K562 treated with DMSO at 1 percent for 12 hours (cell line): Measurements from ENCODE around the gene GTPBP8. TPM values are rescaled to one million over a fixed set of nuclear protein-coding genes. Genes with fewer than 3 reads are reported as not detected.

ENCODE experiments used
- total RNA-seq: library from RNA; unstranded; fragments of 300-600 nt; gene quantifications from 2 replicates; pipeline ENCODE4 v1.2.3, GENCODE V29; 2022; ENCODE audit not compliant: insufficient read depth

The GTPBP8 gene
- total RNA-seq, result 9.3 and 17.0 TPM in 2 replicates

DNA sequence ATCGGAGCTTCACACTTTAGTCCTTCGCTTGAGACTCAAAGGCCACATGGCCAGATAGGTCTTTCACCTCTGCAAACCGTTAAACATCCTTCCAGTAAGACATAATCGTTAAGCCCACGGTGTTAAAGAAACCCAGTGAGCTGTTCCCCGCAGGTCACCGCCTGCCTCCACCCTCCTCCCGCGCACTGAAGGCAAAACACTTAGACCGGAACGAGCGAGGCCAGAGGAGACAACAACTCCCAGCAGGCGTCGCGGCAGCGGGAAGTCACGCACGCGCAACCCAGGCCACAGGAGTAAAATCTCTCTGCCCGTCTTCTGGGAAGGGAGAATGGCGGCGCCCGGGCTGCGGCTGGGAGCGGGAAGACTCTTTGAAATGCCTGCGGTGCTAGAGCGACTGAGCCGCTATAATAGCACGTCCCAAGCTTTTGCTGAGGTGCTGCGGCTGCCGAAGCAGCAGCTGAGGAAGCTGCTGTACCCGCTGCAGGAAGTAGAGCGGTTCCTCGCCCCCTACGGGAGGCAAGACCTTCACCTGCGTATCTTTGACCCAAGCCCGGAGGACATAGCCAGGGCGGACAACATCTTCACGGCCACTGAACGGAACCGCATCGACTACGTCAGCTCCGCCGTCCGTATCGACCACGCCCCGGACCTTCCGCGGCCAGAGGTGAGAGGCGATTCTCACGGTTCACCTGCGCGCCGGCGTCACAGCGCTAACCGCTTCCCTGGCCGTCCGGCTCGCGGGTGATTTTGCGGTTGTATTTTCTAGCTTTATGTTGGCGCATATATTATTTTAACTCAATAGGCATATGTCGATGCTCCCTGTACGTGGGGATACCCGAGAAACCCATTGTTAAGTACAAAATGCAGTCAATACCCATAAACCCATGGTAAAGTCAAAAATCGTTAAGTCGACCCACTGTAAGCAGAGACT, at the start of gene GTPBP8:
TSS of gene GTPBP8 (plus strand) at position 313 of the 931 bp plus-strand sequence. CDS start at position 329, 16 bp downstream.

DNA sequence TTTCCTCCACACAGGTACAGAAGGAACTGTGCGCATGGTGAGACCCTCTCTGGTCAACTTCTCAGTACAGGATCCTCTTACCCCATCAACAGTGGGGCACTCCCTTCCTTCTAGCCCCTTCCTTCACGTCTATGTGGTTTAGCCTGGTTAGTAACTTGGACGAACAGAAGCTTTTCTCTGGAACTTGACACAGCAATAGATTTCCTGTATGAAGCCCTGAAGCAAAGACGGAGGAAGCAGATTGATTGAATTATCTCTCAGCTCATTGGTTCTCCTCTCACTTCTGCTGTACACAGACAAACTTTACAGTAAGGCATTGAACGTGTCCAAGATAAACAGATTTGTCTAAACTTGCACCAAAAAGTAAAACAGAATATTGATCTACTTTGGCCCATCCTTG, 15.9 kb upstream of the GTPBP8 start, which contains the start of gene CD200R1:
TSS of gene CD200R1 (minus strand) at position 210 of the 400 bp plus-strand sequence. CDS start 246 bp downstream, outside the sequence.

Other genes with a start within 250 kb of the GTPBP8 start
- gene CD200R1L, start 144.1 kb upstream of the GTPBP8 start, total RNA-seq, result not detected in 2 replicates
- not detected in 2 replicates for gene CD200R1, start 15.9 kb upstream of the GTPBP8 start, total RNA-seq
- gene BOC, start 220.6 kb downstream of the GTPBP8 start, total RNA-seq, result 1.3 TPM in 1 of 2 replicates, not detected in the other